ENCODE data around the gene AKT1.

DNA sequence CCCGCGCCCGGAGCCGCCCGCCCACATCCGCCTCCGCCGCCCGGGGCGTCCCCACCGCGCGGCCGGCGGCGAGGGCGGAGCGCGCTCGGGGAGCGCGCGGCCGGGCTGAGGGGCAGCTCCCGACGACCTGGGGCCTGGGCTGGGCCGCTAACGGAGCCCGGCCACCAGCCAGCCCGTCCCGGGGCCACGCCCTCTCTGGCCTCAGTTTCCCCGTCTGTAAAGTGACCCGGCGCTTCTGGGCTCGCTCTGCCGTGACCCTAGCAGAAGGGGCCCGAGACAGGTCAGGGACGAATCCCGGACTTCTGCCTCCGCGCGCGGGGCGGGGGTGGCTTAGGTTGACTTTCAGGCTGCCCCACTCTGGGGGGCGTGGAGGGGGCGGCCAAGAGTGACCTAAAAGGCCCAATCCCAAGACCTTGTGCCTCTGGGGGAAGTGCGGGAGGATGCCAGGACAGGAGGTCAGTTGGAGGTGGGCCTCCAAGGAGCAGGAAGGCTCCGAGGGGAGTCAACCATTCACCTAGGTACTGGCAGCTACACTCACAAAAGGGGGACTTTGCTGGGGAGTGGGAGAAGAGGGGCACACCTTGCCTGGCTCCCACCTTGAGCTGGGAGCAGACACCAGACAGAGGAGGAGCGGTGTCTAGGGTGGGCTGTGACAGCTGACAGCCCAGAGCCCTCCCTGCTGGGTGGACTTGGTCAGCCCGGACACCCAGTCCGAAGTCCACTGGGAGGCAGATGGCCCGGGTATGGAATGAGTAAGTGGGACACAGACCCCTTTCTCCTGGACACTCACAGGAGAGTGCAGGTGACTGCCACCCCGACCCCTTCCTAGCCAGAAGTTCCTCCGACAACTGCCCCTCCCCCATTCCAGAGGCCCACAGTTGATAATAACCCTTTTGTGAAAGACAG, 486 bp upstream of the AKT1 start:
- TF ChIP-seq FOSL2 (IDR thresholded peaks at IDR 0.05) (no peak), FOSL2 (CRISPR knock-in tag; IDR thresholded peaks at IDR 0.05) (no peak), CTCF (IDR thresholded peaks at IDR 0.05) (no peak), CHD2 (IDR thresholded peaks at IDR 0.05; ENCODE audit: low read length, partially characterized antibody) (no peak)
